HepG2 (cell line): Measurements from ENCODE around the gene SAMD8.

ENCODE experiments used
- CREM ChIP-seq, 2 experiments: sonication (generic) in 1 of 2; formaldehyde crosslinking in 1 of 2; IDR thresholded peaks; 2 replicates each; pipeline versions ENCODE4 v1.4.0 to v1.6.1; 2016 to 2020; ENCODE audit warnings: antibody characterized with exemption in 1 of 2, mild to moderate bottlenecking in 1 of 2, missing genetic modification reagents in 1 of 2
- CTCF ChIP-seq: sonication (generic); formaldehyde crosslinking; IDR thresholded peaks from 2 replicates; pipeline ENCODE4 v1.5.0; 2020; ENCODE audit warnings: mild to moderate bottlenecking, missing genetic modification reagents, moderate library complexity
- RAD21 ChIP-seq: fragments of 450-650 bp; formaldehyde crosslinking; IDR thresholded peaks from 2 replicates; pipeline ENCODE4 v1.5.0; 2020; ENCODE audit warnings: mild to moderate bottlenecking
- SIN3A ChIP-seq: IDR thresholded peaks from 2 replicates; pipeline ENCODE4 v1.6.1; 2011; ENCODE audit warnings: low read depth, mild to moderate bottlenecking, control low read depth, low read length, borderline replicate concordance
- TGIF2 ChIP-seq: IDR thresholded peaks from 2 replicates; pipeline ENCODE4 v1.6.1; 2016; ENCODE audit warnings: control low read depth, missing compliant biosample characterization
- TF ChIP-seq, protein P1 (sequence below), 2 experiments: IDR thresholded peaks; 2 replicates each; pipeline ENCODE4 v1.6.1; 2011 to 2012; ENCODE audit warnings: low read length in 2 of 2, borderline replicate concordance in 1 of 2, low read depth in 1 of 2, mild to moderate bottlenecking in 1 of 2, moderate library complexity in 1 of 2
- TF ChIP-seq, protein P2 (sequence below): sonication (generic); formaldehyde crosslinking; IDR thresholded peaks from 2 replicates; pipeline ENCODE4; 2020; ENCODE audit warnings: missing genetic modification reagents, mild to moderate bottlenecking, borderline replicate concordance

DNA sequence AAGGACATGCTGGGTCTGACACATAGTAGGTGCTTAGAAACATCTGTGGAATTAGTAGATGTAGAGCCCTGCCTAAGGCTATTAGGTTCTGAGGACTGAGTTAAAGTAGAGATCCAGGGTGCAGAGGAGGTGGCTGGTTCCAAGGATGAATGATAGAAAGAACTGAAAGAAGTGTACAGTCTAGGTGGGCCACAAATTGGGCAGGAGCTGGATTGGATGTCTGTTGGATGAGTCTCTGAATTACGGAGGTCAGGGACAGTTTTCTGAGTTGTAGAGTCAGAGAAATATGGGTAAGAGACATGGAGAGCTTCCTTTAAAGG, 2.0 kb upstream of the SAMD8 start:
- TF ChIP-seq RAD21 (CRISPR knock-in tag) (no peak), CREM (IDR thresholded peaks at IDR 0.05) (no peak), CREM (CRISPR knock-in tag; IDR thresholded peaks at IDR 0.05) (no peak), SIN3A (no peak), CTCF (no peak), TGIF2 (no peak)
- TF ChIP-seq, protein P1, sequence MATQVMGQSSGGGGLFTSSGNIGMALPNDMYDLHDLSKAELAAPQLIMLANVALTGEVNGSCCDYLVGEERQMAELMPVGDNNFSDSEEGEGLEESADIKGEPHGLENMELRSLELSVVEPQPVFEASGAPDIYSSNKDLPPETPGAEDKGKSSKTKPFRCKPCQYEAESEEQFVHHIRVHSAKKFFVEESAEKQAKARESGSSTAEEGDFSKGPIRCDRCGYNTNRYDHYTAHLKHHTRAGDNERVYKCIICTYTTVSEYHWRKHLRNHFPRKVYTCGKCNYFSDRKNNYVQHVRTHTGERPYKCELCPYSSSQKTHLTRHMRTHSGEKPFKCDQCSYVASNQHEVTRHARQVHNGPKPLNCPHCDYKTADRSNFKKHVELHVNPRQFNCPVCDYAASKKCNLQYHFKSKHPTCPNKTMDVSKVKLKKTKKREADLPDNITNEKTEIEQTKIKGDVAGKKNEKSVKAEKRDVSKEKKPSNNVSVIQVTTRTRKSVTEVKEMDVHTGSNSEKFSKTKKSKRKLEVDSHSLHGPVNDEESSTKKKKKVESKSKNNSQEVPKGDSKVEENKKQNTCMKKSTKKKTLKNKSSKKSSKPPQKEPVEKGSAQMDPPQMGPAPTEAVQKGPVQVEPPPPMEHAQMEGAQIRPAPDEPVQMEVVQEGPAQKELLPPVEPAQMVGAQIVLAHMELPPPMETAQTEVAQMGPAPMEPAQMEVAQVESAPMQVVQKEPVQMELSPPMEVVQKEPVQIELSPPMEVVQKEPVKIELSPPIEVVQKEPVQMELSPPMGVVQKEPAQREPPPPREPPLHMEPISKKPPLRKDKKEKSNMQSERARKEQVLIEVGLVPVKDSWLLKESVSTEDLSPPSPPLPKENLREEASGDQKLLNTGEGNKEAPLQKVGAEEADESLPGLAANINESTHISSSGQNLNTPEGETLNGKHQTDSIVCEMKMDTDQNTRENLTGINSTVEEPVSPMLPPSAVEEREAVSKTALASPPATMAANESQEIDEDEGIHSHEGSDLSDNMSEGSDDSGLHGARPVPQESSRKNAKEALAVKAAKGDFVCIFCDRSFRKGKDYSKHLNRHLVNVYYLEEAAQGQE (IDR thresholded peaks at IDR 0.05; ENCODE audit: borderline replicate concordance in 1 of 2, low read depth in 1 of 2, low read length in 2 of 2), result no peak
- TF ChIP-seq, protein P2, sequence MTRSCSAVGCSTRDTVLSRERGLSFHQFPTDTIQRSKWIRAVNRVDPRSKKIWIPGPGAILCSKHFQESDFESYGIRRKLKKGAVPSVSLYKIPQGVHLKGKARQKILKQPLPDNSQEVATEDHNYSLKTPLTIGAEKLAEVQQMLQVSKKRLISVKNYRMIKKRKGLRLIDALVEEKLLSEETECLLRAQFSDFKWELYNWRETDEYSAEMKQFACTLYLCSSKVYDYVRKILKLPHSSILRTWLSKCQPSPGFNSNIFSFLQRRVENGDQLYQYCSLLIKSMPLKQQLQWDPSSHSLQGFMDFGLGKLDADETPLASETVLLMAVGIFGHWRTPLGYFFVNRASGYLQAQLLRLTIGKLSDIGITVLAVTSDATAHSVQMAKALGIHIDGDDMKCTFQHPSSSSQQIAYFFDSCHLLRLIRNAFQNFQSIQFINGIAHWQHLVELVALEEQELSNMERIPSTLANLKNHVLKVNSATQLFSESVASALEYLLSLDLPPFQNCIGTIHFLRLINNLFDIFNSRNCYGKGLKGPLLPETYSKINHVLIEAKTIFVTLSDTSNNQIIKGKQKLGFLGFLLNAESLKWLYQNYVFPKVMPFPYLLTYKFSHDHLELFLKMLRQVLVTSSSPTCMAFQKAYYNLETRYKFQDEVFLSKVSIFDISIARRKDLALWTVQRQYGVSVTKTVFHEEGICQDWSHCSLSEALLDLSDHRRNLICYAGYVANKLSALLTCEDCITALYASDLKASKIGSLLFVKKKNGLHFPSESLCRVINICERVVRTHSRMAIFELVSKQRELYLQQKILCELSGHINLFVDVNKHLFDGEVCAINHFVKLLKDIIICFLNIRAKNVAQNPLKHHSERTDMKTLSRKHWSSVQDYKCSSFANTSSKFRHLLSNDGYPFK (CRISPR knock-in tag), result no peak
